CD4-positive, alpha-beta T cell treated with Interleukin-15 for 1 hour (primary cell): ENCODE measurements around the gene SCAPER.
"Not testable (repeated sequence)": the region's sequence is repeated elsewhere in the genome, so short reads cannot be mapped to it uniquely, and the experiment has no call there.

Source experiments
- DNase-seq: peaks from one replicate; pipeline ENCODE4 v3.0.0-alpha.2; 2020

Gene SCAPER

DNA sequence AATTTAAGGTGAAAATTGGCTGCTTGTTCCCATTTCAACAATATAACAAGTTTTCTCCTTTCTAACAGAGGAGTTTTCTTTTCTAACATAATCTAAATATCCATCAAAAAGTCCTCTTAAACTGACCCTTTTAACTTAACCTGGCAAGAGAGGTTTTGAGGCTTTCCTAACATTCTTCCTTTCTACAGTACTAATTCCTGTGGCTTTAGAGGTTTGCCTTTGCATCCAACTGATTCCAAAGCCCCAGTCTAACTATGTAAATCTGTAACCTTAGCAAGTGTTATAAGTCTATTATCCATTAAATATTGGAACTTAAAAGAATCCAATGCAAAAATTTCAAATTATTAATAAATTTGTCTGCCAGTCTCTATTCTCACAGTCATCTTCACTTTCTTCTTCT, 434.4 kb downstream of the SCAPER start:
- no peak for DNase-seq

DNA sequence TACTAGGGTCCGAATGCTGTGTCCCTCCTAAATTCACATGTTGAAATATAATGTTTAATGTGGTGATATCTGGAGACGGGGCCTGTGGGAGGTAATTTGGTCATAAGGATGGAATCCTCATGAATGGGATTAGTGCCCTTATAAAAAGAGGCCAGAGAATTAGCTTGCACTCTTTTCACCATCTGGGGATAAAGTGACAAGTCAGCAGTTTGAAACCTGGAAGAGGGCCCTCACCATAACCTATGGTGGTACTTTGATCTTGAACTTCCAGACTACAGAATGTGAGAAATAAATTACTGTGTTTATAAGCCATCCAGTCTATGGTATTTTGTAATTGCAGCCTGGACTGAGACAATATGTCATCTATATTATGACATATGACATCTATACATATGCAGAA, 436.4 kb downstream of the SCAPER start:
- no peak for DNase-seq

DNA sequence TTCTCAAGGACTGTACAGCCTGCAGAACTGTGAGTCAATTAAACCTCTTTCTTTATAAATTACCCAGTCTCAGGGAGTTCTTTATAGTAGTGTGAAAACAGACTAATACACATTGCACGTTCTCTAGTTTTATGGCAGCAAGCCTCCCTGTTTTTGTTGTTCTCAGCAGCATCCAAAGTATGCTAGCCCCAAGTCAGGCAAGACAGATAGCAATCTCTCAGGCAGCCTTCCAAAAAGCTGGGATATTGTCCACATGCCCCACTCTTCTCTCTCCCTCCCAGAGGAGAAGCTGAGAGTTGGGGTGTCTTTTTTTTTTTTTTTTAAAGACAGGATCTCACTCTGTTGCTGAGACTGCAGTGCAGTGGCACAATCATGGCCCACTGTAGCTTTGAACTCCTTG, 438.0 kb downstream of the SCAPER start:
- no peak for DNase-seq

DNA sequence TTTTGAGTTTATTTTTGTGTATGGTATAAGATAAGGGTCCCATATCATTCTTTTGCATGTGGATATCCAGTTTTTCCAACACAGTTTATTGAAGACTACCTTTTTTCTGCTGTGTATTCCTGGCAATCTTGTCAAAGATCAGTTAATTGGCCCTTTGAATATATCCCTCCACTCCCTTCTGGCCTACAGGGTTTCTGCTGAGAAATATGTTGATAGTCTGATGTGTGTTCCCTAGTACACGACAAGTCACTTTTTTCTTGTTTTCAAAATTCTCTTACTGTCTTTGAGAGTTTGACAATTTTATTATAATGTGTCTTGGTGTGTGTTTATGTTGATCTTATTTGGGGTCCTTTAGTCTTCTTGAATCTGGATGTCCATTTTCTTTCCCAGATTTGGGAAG, 439.4 kb downstream of the SCAPER start:
- no peak for DNase-seq

DNA sequence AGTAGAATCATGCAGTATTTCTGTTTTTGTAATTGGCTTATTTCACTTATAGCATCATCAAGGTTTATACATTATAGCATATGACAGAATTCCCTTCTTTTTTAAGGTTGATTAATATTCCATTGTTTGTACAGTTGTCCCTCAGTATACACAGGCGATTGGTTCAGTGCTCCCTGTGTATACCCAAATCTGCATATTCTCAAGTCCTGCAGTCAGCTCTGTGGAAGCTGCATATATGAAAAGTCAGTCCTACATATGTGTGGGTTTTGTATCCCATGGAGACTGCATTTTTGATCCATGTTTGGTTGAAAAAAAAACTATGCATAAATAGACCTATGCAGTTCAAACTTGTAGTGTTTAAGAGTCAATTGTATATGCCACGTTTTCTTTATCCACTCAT, 440.9 kb downstream of the SCAPER start:
- DNase-seq = no peak

DNA sequence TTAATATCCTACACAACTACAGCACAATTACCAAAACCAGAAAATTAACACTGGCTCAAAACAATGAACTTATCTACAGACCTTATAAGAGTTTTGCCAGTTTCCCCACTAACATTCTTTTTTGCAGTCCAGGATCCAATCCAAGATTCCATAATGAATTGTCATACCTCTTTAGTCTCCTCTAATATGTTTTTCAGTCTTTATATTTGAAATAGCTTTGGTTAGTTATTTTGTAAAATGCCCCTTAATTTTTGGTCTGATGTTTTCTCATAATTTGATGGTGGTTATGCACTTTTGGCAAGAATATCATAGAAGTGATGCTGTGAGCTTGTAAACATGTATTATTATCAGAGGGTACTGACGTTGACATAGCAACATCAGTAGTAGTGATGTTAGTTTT, 444.3 kb downstream of the SCAPER start:
- DNase-seq = no peak

DNA sequence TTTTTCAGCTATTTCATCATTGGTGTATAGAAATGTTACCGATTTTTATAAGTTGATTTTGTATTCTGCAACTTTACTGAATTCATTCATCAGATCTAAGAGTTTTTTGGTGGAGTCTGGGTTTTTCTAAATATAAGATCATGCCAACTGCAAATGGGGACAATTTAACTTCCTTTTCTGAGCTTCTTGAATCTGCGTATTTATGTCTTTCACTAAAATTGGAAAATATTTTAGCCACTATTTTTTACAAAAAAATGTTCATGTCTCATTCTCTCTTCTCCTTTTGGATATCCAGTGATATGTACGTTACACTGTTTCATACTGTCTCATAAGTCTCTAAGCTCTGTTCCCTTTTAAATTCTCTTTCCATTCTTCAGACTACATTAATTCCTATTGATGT, 444.8 kb downstream of the SCAPER start:
- DNase-seq = no peak

DNA sequence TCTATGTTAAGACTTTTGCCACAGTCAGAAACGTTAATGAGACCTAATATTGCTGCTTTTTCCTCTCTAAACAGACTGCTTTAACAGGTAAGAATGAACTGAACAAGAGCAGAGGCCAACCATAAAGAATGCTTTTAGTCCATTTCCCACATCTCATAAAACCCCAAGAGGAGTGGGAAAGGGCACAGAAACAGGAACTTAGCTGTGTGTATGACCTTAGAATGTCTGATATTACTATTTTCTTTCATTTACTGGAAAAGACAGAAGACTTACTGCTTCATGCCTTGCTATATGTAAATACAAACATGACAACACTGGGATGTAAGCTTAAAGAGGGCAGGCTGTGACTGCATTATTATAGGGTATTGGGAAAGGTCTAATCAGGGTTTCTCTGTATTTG, 453.6 kb downstream of the SCAPER start:
- DNase-seq = no peak

DNA sequence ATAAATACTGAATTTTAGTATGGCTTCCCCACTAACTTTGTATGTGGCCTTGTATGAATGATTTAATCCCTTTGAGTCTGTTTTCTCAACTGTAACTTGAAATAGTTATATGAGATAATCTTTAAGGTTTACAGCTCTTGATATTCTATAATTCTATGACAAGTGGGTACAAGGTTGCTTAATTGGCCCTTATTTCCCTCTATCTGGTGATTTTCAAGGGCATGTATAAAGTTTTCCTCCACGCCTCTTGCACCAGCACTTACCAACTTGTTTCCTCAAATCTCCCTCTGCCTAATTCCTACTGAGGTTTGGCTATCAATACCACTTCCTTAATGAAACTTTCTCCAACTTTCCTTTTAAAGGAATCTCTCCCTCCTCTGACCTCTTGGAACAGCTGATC, 455.7 kb downstream of the SCAPER start:
- DNase-seq = no peak

DNA sequence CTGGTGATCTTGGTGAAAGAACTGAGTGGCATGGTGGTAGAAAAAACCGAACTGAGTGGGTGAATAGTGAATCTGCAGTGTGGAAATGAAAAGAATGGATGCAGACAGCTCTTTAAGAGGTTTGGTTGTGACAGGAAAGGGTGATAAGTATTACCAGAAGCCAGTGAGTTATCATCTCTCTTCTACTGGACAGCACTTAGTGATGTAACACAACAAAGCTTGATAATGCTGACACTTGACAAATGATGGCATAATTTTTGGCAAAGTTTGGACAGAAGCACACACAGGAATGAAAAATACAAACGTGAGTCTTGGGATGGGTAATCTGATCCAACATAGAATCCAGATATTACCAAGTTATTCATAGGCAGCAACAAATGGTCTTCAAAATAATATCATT, 456.4 kb downstream of the SCAPER start:
- DNase-seq = no peak

DNA sequence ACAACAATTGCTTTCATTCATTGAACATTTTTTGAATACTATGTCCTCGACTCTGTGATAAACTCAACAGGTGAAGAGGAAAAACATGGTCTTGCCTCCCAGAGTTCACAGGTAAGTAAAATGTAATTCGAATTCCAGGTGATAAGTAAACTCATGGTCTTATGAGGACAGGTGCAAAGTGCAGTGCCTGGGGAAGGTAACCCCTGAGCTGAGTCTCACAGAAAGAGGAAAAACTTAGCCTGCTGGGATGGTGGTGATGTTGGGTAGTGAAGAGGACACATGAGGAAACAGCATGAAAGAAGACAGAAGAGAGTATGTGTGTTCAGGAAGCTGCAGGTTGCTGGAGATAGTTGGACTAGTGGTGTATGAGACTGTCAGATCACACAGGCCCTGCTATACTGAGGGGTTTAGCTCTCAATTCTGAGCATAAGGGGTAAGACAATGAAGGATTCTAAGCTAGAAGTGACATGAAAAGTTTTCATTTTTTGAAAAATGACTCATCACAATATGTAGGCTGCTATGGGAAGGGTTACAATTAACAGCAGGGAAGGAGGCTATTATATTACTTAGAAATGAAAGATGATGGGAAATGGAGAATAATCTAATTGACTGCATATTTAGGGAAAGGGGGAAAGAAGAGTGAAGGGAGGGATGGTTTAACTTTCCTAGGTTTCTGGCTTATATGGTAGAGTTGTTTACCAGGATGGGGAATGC, 457.3 kb downstream of the SCAPER start:
- DNase-seq = no peak

DNA sequence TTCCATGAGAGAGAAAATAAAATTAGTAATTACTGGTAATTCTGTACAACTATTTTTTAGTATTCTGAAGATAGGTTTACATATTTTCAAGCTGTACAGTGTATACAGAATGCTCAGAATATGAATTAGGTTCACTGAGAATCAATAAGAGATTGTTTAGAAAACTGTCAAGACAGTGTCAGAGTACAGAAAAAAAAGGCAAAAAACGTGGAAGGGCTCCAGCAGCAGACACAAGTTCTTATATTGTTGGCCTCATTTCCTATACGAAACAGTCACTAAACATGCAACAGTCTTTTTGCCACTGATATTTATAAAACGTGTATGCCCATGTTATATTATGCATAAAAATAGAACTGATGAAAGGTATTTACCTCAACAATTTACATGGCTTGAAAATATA, 464.7 kb downstream of the SCAPER start:
- no peak for DNase-seq

DNA sequence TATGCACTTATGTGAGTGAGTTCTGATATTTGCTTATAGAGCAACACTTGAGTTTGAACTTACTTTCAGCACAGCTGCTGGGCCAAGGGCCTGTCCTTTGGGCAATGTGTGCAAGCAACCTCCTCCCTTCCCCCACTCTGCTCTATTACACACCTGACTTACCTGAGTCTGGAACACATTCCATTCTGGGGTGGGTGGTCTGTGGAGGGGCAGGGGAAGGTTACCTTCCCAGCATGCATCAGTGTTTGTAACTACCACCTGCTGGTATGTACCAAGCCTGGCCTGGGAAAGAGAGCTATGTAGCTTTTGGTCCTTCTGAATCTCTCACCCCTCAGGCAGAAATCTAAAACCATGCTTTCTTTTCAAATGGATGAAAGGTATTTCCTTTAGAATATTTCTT, 465.6 kb downstream of the SCAPER start:
- no peak for DNase-seq

DNA sequence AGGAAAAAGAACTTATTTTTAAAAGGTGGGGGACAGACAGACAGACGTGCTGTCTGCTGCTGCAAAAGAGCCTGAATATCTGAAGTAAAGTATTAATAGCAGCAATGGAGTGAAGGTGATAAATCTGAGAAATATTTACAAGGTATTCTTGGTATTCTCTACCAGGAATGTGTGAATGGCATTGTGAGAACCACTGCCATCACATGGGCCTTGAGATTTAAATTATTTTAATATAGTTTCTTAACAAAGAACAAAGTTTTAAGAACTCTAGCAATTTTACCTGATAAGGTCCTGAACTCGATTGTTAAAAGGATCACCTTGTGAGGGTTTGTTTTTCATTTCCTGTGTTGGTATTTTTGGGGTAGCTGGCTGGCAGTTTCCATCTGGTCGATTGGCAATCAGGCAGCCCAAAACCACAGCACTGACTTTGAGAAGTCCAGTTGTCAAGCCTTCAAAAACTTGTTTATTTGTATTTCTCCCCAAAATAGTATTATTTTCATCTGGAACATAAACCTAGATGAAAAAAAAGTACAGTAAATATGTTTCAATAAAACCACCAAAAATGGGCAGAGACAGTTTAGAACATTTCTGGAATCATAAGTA, 471.2 kb downstream of the SCAPER start:
- DNase-seq = no peak

DNA sequence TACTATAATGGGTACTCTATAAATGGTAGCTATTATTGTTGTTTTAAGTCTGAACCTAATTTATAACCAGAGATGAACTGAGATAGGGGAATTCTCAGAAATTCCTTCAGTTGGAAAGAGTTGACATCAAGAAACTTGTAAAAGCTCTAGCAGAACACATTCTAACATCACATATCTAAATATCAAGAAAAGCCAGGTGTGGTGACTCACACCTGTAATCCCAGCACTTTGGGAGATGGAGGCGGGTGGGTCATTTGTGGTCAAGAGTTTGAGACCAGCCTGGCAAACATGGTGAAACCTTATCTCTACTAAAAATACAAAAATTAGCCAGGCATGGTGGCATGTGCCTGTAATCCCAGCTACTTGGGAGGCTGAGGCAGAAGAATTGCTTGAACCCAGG, 472.1 kb downstream of the SCAPER start:
- not testable (repeated sequence) for DNase-seq

DNA sequence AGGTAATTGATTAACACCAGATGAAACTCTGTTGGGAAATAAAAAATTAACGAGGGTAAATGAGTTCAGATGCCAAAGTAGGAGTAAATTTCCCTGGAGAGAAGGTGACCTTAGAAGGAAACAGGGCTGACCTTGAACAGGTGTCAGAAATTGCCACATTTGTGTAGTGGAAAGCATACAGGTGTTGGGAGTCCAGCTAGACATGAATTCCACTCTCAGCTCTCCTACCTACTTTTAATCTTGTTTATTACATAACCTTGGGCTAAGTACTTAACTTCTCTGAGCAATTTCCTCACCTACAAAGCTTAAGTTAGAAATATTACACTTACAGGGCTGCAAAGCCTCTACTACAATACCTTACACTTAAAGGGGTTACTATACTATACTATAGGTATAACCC, 472.5 kb downstream of the SCAPER start:
- no peak for DNase-seq

DNA sequence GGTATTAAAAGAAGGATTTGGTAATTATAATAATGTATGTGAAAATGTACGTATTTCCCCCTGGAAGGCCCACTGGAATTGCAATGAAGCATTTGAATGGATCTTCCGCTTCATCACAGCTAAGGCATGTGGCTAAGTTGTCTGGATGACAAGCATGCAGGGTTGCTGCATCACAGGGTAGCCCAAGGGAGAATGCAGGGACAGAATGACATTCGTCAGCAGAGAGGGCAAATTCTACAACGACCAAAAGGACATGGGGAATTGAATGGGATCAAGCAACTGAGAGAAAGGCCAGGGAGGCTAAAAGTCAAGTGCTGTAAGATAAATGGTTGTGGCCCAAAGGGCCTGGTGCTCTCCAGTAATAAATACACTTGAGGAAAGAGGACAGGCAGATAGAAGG, 473.2 kb downstream of the SCAPER start:
- no peak for DNase-seq

DNA sequence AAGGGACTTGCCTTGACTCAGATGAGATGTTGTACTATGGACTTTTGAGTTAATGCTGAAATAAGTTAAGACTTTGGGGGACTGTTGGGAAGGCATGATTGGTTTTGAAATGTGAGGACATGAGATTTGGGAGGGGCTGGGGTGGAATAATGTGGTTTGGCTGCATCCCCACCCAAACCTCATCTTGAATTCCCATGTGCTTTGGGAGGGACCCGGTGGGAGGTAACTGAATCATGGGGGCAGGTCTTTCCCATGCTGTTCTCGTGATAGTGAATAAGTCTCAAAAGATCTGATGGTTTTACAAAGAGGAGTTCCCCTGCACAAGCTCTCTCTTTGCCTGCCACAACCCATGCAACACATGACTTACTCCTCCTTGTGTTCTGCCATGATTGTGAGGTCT, 474.4 kb downstream of the SCAPER start:
- DNase-seq = not testable (repeated sequence)

DNA sequence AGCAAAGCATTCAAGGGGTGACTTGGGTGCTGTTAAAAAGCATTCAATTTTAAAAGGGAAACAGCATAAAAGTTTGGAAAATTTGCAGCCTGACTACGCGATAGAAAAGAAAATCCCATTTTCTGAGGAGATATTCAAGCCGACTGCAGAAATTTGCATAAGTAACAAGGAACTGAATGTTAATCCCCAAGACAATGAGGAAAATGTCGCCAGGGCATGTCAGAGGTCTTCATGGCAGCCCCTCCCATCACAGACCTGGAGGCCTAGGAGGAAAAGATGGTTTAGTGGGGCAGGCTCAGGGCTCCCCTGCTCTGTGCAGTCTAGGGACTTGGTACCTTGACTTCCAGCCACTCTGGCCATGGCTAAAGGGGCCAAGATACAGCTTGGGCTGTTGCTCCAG, 475.5 kb downstream of the SCAPER start:
- DNase-seq = no peak

DNA sequence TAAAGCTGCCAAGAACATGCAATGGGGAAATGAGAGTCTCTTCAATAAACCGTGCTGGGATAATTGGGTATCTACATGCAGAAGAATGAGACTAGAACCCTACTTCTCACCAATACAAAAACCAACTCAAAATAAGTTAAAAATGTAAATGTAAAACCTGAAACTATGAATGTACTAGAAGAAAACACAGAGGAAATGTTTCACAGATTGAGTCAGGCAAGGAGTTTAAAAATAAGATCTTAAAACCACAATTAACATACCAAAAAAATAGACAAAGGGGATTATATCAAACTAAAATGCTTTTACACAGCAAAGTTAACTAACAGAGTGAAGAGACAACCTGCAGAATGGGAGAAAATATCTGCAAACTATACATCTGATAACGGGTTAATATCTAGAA, 478.2 kb downstream of the SCAPER start:
- DNase-seq = no peak

DNA sequence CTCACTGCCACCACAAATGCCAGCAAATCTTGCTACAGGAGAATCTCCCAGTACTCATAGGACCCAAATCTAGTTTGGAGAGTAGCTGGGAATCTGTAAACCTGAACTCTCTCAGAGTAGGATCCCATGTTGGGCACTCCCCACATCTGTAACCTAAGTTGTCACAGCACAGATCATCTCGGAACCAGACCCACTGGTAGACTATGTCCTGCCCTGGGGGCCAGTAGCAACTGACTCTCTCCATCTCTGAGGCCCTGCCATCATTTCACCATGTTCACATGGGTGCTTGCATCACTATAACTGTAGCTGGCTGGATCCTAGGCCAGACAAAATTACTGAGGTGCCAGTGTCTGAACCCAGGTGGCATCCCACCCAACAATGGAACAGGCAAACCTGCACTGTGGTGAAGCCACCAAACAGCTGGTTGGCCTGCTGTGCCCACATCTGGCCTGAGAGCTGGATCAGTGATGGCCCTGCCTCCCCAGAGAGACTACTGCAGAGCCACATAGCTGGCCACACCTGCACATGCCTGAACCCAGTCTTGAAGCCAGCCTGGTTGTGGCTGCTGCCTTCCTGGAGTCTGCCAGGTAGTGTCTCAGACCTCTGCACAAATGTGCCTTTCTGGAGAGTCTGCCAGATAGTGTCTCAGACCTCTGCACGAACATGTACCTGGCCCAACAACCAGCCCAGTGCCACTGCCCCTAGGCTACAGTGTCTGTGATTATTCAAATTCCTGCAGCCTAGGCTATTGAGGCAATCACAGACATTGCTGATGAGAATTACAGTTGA, 486.6 kb downstream of the SCAPER start:
- no peak for DNase-seq

DNA sequence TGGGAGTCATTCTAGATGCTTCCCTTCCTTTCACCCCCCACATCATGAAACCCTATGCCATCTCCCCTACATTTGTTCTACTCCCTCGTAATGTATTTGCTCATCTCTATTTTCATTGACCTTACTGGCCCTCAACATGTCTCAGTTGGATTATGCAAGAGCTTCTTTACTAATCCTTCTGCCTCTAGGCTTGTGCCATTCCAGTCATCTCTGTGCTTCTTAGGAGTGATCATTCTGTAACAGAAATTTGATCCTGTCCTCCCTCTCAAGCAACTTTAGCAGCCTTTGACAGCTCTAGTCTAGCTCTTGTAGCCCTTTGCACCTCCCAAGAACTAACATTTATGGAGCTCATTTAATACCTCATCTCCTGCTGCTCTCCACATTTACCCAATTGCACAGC, 503.9 kb downstream of the SCAPER start:
- no peak for DNase-seq

DNA sequence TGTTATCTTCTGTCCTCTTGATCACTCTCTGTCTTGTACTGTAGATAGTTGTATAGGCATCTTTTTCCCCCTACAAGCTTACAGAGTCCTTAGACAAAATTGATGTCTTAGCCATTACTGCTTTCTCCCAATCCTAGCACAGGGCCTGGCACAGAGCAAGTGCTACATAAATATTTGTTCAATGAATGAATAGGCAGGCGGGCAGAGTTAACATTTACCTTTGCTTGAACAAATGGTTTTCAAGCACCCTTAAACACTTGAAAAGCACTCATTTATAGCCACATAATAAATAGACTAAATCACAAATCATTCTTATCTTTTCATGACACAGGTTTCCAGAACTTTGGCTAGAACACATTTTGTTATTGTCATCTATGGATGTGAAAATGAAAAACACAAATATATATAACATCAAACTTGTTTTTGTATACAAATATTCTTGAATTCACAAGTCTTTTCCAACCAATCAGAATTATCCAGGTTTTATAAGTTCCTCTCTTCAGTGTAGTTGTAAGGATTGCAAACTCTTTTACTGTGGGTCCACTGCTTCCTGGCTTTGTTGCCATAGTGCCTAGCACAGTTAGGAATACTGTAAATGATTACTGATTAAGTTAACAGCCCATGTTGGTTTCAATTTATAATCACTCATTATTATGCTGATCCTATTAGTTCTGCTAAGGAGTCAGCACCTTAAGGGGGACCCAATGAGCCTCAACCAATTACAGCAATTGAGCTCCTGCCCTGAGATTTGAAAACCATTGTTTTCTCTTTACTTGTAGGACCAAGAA, 506.6 kb downstream of the SCAPER start:
- no peak for DNase-seq

DNA sequence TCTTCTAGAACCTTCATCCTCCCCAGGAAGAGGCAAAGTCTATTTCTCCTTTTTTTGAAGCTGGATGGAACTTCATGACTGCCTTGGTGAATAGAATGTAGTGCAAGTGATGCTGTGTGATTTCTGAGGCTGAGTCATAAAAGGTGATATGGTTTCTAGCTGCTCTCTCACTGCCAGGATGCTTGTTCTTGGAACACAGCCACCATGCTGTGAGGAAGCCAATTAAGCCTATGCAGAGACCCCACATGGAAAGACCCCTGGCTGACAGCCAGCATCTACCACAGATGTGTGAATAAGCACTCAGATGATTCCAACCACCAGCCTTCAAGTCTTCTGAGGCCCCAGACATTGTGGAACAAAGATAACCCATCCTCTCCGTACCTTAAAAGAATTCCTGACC, 511.5 kb downstream of the SCAPER start:
- DNase-seq = no peak
